GM23338 (cell line): Measurements from ENCODE around the gene TPCN2.

Source experiments
- CREB1 ChIP-seq: fragments of 250-450 bp; sonication (Bioruptor Pico); IDR thresholded peaks from 2 replicates; pipeline ENCODE4 v1.5.0; 2020; ENCODE audit warnings: low read depth, mild to moderate bottlenecking, moderate library complexity
- CTCF ChIP-seq, 2 experiments: fragments of 200-600 bp in 1 of 2; sonication (generic) in 1 of 2; conservative IDR thresholded peaks; 2 replicates each; pipeline versions ENCODE4 v1.5.1 to v1.6.1; 2016 to 2017; ENCODE audit warnings: antibody characterized with exemption in 2 of 2, low read depth in 2 of 2, mild to moderate bottlenecking in 2 of 2, moderate library complexity in 1 of 2
- POLR2AphosphoS5 ChIP-seq: IDR thresholded peaks from 2 replicates; pipeline ENCODE4 v1.6.1; 2016; ENCODE audit warnings: antibody characterized with exemption, low read depth

DNA sequence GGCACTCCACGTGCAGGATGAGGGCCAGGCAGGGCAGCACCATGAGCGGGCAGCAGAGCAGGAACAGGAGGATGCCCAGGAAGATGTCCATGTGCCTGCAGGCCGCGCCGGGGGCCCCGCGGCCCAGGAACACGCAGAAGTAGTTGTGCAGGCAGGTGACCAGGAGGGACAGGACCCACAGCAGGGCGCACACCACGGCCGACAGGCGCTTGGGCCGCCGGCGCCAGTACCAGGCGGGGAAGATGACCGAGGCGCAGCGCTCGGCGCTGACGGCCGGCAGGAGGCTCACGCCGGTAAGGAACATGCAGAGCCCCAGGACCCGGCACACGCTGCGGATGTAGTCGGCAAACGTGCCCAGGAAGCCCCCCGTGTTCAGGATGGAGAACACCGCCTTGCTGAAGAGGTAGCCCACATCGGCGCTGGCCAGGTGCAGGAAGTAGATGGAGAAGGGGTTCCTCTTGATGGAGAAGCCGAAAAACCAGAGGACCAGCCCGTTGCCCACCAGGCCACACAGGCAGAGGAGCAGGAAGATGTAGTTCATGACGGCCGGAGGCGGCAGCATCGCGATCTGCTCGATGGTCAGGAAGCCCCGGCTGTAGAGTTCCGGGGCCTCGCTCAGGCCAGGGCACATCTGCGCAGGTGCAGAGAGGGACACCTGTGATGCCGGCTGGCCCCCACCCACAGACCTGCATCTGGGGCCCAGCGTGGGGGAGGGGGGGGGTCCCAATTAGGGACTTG is 42.9 kb upstream of the TPCN2 start:
- TF ChIP-seq CTCF (conservative IDR thresholded peaks at IDR 0.05; ENCODE audit: low read depth in 2 of 2) (no peak), POLR2AphosphoS5 (no peak), CREB1 (CRISPR knock-in tag) (no peak)
